GM23338 (cell line): Measurements from ENCODE around the gene ZNF646. TPM values are rescaled to one million over a fixed set of nuclear protein-coding genes. Genes with fewer than 3 reads are reported as not detected.

Experiments used
- ATAC-seq: fragments of 200-7000 bp; cut with Tn5 transposase; 3 replicates; pipeline ENCODE4 v1.9.1; 2020
- DNase-seq: peaks from one replicate; pipeline ENCODE4 v3.0.0-alpha.2; 2015; ENCODE audit warnings: low spot score
- H2AFZ ChIP-seq: fragments of 200-600 bp; sonication (generic); 2 replicates; pipeline ENCODE4 v1.8.0; 2016; ENCODE audit warnings: antibody characterized with exemption, mild to moderate bottlenecking, moderate library complexity
- H3F3A ChIP-seq: fragments of 200-600 bp; sonication (generic); replicated peaks from 2 replicates; pipeline ENCODE4 v1.8.0; 2017; ENCODE audit warnings: antibody characterized with exemption, mixed run types, low read depth
- H3K27ac ChIP-seq: fragments of 200-600 bp; sonication (generic); 2 replicates; pipeline ENCODE4 v1.6.1; 2016; ENCODE audit warnings: low read depth
- H3K27me3 ChIP-seq: fragments of 200-600 bp; sonication (generic); 2 replicates; pipeline ENCODE4 v1.8.0; 2016; ENCODE audit warnings: mild to moderate bottlenecking, mixed run types, moderate library complexity; ENCODE audit not compliant: insufficient read depth
- H3K36me3 ChIP-seq: fragments of 200-600 bp; sonication (generic); 2 replicates; pipeline ENCODE4 v1.8.0; 2016; ENCODE audit warnings: mild to moderate bottlenecking; ENCODE audit not compliant: insufficient read depth
- H3K4me1 ChIP-seq: fragments of 200-600 bp; sonication (generic); 2 replicates; pipeline ENCODE4 v1.8.0; 2016; ENCODE audit warnings: mild to moderate bottlenecking, moderate library complexity; ENCODE audit not compliant: insufficient read depth
- H3K4me2 ChIP-seq: fragments of 200-600 bp; sonication (generic); 2 replicates; pipeline ENCODE4 v1.7.1; 2017; ENCODE audit warnings: mixed run types
- H3K4me3 ChIP-seq: fragments of 200-600 bp; sonication (generic); 2 replicates; pipeline ENCODE4 v1.6.1; 2016; ENCODE audit warnings: mixed run types
- H3K79me2 ChIP-seq: fragments of 200-600 bp; sonication (generic); replicated peaks from 2 replicates; pipeline ENCODE4 v1.8.0; 2017; ENCODE audit warnings: mild to moderate bottlenecking; ENCODE audit not compliant: insufficient read depth
- H3K9me2 ChIP-seq: fragments of 200-600 bp; sonication (generic); 2 replicates; pipeline ENCODE4 v1.8.0; 2017; ENCODE audit not compliant: insufficient read depth
- H4K20me1 ChIP-seq: fragments of 200-600 bp; sonication (generic); replicated peaks from 2 replicates; pipeline ENCODE4 v1.8.0; 2017; ENCODE audit warnings: mild to moderate bottlenecking; ENCODE audit not compliant: insufficient read depth
- H3K27ac Mint-ChIP-seq: 2 replicates; pipeline ENCODE4 v1.8.0; 2020; ENCODE audit warnings: inconsistent platforms, mild to moderate bottlenecking, moderate library complexity, mixed read lengths
- H3K27me3 Mint-ChIP-seq: 3 replicates; pipeline ENCODE4 v1.8.0; 2022; ENCODE audit warnings: low read depth, mild to moderate bottlenecking, moderate library complexity, mixed read lengths, inconsistent platforms; ENCODE audit not compliant: insufficient read depth, poor library complexity
- H3K36me3 Mint-ChIP-seq: 3 replicates; pipeline ENCODE4 v1.8.0; 2021; ENCODE audit warnings: low read depth, mild to moderate bottlenecking, inconsistent platforms, moderate library complexity, mixed read lengths
- H3K4me1 Mint-ChIP-seq: 3 replicates; pipeline ENCODE4 v1.8.0; 2020; ENCODE audit warnings: mild to moderate bottlenecking, inconsistent platforms, mixed read lengths
- H3K4me3 Mint-ChIP-seq: 3 replicates; pipeline ENCODE4 v1.8.0; 2021; ENCODE audit warnings: moderate library complexity, mild to moderate bottlenecking, inconsistent platforms, mixed read lengths
- H3K9me3 Mint-ChIP-seq: 3 replicates; pipeline ENCODE4 v1.8.0; 2020; ENCODE audit warnings: moderate library complexity, mild to moderate bottlenecking, inconsistent platforms, mixed read lengths
- CREB1 ChIP-seq: fragments of 250-450 bp; sonication (Bioruptor Pico); IDR thresholded peaks from 2 replicates; pipeline ENCODE4 v1.5.0; 2020; ENCODE audit warnings: low read depth, mild to moderate bottlenecking, moderate library complexity
- CTCF ChIP-seq, 2 experiments: fragments of 200-600 bp in 1 of 2; sonication (generic) in 1 of 2; conservative IDR thresholded peaks; 2 replicates each; pipeline versions ENCODE4 v1.5.1 to v1.6.1; 2016 to 2017; ENCODE audit warnings: antibody characterized with exemption in 2 of 2, low read depth in 2 of 2, mild to moderate bottlenecking in 2 of 2, moderate library complexity in 1 of 2
- EZH2 ChIP-seq: fragments of 200-600 bp; sonication (generic); IDR thresholded peaks from one replicate; pipeline ENCODE4 v1.8.0; 2017; ENCODE audit warnings: antibody characterized with exemption, mild to moderate bottlenecking, low read depth; ENCODE audit not compliant: unreplicated experiment
- EZH2phosphoT487 ChIP-seq: fragments of 200-600 bp; sonication (generic); IDR thresholded peaks from one replicate; pipeline ENCODE4 v1.8.1; 2018; ENCODE audit warnings: antibody characterized with exemption; ENCODE audit not compliant: unreplicated experiment
- JUNB ChIP-seq: IDR thresholded peaks from one replicate; pipeline ENCODE4 v1.6.1; 2016; ENCODE audit warnings: antibody characterized with exemption; ENCODE audit not compliant: unreplicated experiment
- NANOG ChIP-seq: IDR thresholded peaks from 2 replicates; pipeline ENCODE4 v1.6.1; 2016; ENCODE audit warnings: antibody characterized with exemption, borderline replicate concordance
- POLR2AphosphoS5 ChIP-seq: IDR thresholded peaks from 2 replicates; pipeline ENCODE4 v1.6.1; 2016; ENCODE audit warnings: antibody characterized with exemption, low read depth
- REST ChIP-seq: IDR thresholded peaks from one replicate; pipeline ENCODE4 v1.6.1; 2018; ENCODE audit warnings: antibody characterized with exemption; ENCODE audit not compliant: unreplicated experiment
- STAT1 ChIP-seq: IDR thresholded peaks from one replicate; pipeline ENCODE4 v1.6.1; 2016; ENCODE audit warnings: antibody characterized with exemption; ENCODE audit not compliant: unreplicated experiment
- ZNF114 ChIP-seq: fragments of 250-450 bp; sonication (Bioruptor Pico); IDR thresholded peaks from 2 replicates; pipeline ENCODE4 v1.5.0; 2020; ENCODE audit warnings: mild to moderate bottlenecking, moderate library complexity
- ZNF331 ChIP-seq: fragments of 250-450 bp; sonication (Bioruptor Pico); IDR thresholded peaks from 2 replicates; pipeline ENCODE4 v1.5.0; 2020; ENCODE audit warnings: low read depth, mild to moderate bottlenecking, moderate library complexity
- polyA plus RNA-seq: library from polyadenylated mRNA; unstranded; fragments of >200 nt; fragmentation: Nextera tagmentation; extraction: Ambion mirVana; gene quantifications from 2 replicates; pipeline ENCODE4 v1.2.1, GENCODE V29; 2016
- total RNA-seq: library from RNA; depleted of rRNA; stranded (reverse); fragments of >200 nt; shearing (Covaris generic); gene quantifications from 2 replicates; pipeline ENCODE4 v1.2.3, GENCODE V29; 2014
- TF ChIP-seq, protein P1 (sequence below): IDR thresholded peaks from 2 replicates; pipeline ENCODE4 v1.6.1; 2016; ENCODE audit warnings: antibody characterized with exemption
- TF ChIP-seq, protein P2 (sequence below): fragments of 250-450 bp; sonication (Bioruptor Pico); IDR thresholded peaks from 2 replicates; pipeline ENCODE4 v1.5.0; 2020; ENCODE audit warnings: mild to moderate bottlenecking, moderate library complexity

The ZNF646 gene
- total and polyA plus RNA-seq, 2 experiments from 2014 or later, result 6.3 to 29.3 TPM

DNA sequence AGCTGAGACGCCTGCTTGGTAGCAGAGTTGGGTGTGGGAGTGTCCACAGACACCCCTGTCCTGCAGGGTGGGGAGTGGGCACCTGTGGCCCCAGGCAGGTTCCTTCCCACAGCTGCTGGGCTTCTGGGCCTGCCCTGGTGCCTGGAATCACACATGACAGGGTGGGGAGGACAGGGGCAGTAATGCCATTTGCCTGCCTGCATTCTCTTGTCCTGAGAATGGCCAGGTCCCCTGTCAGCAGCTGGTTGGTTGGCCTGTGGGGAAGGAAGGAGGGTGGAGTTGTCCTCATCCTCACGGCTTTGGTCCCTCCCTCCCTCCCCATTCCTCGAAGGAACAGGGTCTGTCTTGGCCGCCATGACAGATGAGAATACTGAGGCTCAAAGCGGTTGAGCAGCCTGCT is 9.3 kb downstream of the ZNF646 start:
- Histone ChIP-seq H3F3A (no peaks in the 10 kb centered on the region), H3K9me2 (no peaks in the 10 kb centered on the region), H3K27ac (no peak overlapping the region), H3K79me2 (no peaks in the 10 kb centered on the region), H3K27me3 (no peaks in the 10 kb centered on the region), H3K4me3 (no peak overlapping the region), H2AFZ (no peak overlapping the region), H3K4me1 (no peaks in the 10 kb centered on the region), H3K36me3 (no peaks in the 10 kb centered on the region), H4K20me1 (no peaks in the 10 kb centered on the region; the same call in 1 of the 2 replicates), H3K4me2 (no peak overlapping the region)
- peaks cover 13% of the 10 kb centered on the region for H3K27me3 Mint-ChIP-seq
- peaks cover 32% of the 10 kb centered on the region for H3K36me3 Mint-ChIP-seq
- peaks cover 5% of the 10 kb centered on the region; the same call in 1 of the 3 replicates for H3K4me1 Mint-ChIP-seq
- no peak for TF ChIP-seq NANOG
- TF ChIP-seq ZNF331 (CRISPR knock-in tag), result no peak
- TF ChIP-seq ZNF114, result no peak
- TF ChIP-seq POLR2AphosphoS5, result no peak
- no peak for TF ChIP-seq STAT1
- TF ChIP-seq CREB1 (CRISPR knock-in tag), result no peak
- no peak for TF ChIP-seq EZH2
- TF ChIP-seq, protein P1, sequence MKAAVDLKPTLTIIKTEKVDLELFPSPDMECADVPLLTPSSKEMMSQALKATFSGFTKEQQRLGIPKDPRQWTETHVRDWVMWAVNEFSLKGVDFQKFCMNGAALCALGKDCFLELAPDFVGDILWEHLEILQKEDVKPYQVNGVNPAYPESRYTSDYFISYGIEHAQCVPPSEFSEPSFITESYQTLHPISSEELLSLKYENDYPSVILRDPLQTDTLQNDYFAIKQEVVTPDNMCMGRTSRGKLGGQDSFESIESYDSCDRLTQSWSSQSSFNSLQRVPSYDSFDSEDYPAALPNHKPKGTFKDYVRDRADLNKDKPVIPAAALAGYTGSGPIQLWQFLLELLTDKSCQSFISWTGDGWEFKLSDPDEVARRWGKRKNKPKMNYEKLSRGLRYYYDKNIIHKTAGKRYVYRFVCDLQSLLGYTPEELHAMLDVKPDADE, result no peak
- no peak for TF ChIP-seq REST
- no peak for TF ChIP-seq CTCF (conservative IDR thresholded peaks at IDR 0.05; ENCODE audit: low read depth in 2 of 2)
- TF ChIP-seq EZH2phosphoT487, result no peak
- TF ChIP-seq, protein P2, sequence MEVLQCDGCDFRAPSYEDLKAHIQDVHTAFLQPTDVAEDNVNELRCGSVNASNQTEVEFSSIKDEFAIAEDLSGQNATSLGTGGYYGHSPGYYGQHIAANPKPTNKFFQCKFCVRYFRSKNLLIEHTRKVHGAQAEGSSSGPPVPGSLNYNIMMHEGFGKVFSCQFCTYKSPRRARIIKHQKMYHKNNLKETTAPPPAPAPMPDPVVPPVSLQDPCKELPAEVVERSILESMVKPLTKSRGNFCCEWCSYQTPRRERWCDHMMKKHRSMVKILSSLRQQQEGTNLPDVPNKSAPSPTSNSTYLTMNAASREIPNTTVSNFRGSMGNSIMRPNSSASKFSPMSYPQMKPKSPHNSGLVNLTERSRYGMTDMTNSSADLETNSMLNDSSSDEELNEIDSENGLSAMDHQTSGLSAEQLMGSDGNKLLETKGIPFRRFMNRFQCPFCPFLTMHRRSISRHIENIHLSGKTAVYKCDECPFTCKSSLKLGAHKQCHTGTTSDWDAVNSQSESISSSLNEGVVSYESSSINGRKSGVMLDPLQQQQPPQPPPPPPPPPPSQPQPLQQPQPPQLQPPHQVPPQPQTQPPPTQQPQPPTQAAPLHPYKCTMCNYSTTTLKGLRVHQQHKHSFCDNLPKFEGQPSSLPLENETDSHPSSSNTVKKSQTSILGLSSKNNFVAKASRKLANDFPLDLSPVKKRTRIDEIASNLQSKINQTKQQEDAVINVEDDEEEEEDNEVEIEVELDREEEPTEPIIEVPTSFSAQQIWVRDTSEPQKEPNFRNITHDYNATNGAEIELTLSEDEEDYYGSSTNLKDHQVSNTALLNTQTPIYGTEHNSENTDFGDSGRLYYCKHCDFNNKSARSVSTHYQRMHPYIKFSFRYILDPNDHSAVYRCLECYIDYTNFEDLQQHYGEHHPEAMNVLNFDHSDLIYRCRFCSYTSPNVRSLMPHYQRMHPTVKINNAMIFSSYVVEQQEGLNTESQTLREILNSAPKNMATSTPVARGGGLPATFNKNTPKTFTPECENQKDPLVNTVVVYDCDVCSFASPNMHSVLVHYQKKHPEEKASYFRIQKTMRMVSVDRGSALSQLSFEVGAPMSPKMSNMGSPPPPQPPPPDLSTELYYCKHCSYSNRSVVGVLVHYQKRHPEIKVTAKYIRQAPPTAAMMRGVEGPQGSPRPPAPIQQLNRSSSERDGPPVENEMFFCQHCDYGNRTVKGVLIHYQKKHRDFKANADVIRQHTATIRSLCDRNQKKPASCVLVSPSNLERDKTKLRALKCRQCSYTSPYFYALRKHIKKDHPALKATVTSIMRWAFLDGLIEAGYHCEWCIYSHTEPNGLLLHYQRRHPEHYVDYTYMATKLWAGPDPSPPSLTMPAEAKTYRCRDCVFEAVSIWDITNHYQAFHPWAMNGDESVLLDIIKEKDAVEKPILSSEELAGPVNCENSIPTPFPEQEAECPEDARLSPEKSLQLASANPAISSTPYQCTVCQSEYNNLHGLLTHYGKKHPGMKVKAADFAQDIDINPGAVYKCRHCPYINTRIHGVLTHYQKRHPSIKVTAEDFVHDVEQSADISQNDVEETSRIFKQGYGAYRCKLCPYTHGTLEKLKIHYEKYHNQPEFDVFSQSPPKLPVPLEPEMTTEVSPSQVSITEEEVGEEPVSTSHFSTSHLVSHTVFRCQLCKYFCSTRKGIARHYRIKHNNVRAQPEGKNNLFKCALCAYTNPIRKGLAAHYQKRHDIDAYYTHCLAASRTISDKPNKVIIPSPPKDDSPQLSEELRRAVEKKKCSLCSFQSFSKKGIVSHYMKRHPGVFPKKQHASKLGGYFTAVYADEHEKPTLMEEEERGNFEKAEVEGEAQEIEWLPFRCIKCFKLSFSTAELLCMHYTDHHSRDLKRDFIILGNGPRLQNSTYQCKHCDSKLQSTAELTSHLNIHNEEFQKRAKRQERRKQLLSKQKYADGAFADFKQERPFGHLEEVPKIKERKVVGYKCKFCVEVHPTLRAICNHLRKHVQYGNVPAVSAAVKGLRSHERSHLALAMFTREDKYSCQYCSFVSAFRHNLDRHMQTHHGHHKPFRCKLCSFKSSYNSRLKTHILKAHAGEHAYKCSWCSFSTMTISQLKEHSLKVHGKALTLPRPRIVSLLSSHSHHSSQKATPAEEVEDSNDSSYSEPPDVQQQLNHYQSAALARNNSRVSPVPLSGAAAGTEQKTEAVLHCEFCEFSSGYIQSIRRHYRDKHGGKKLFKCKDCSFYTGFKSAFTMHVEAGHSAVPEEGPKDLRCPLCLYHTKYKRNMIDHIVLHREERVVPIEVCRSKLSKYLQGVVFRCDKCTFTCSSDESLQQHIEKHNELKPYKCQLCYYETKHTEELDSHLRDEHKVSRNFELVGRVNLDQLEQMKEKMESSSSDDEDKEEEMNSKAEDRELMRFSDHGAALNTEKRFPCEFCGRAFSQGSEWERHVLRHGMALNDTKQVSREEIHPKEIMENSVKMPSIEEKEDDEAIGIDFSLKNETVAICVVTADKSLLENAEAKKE (CRISPR knock-in tag), result no peak
- no peak for TF ChIP-seq JUNB
- ATAC-seq, result no peak
- no peaks in the 10 kb centered on the region for H3K9me3 Mint-ChIP-seq
- DNase-seq, result no peak
- H3K4me3 Mint-ChIP-seq, result no peak overlapping the region; the same call in 2 of the 3 replicates
- H3K27ac Mint-ChIP-seq, result no peak overlapping the region
